Kasumi-1 (cell line): ENCODE results near the gene CACNA2D1.

Source experiments
- DNase-seq, 2 experiments: peaks; one replicate each; lab custom pipeline; 2025; lab: John Stamatoyannopoulos, UW

The CACNA2D1 gene

GRCh38 chr7:82106201-82106600, 337.4 kb downstream of the CACNA2D1 start:
- DNase-seq: no peak

- peak; percentile 18 to 29 for DNase-seq
These were observed 338.1 kb downstream of the CACNA2D1 start for GRCh38 chr7:82105463-82105862.

- no peak for DNase-seq
These were observed 345.2 kb downstream of the CACNA2D1 start for GRCh38 chr7:82098414-82098813.

- no peak for DNase-seq
These were observed 352.4 kb downstream of the CACNA2D1 start for GRCh38 chr7:82091126-82091684.

GRCh38 chr7:82087099-82087498, 356.5 kb downstream of the CACNA2D1 start:
- DNase-seq: no peak

DNA sequence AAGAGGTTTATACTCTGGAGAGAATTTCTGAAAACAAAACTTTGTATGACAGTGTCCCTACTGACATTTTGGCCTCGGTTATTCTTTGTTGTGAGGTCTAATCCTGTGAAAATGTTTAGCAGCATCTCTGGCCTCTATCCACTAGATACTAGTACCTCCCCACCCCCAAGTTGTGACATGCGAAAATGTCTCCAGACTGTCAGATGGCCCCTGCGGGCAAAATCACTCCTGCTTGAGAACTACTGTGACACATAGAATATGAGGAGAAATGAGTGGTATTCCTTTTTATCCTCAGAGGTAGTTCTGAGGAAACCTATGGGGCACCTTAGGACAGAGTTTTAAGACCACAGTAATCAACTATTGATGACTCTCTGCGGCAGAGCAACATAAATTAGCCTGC, 358.5 kb downstream of the CACNA2D1 start:
- DNase-seq: no peak

- no peak for DNase-seq
These were observed 361.8 kb downstream of the CACNA2D1 start for GRCh38 chr7:82081644-82082224.

DNA sequence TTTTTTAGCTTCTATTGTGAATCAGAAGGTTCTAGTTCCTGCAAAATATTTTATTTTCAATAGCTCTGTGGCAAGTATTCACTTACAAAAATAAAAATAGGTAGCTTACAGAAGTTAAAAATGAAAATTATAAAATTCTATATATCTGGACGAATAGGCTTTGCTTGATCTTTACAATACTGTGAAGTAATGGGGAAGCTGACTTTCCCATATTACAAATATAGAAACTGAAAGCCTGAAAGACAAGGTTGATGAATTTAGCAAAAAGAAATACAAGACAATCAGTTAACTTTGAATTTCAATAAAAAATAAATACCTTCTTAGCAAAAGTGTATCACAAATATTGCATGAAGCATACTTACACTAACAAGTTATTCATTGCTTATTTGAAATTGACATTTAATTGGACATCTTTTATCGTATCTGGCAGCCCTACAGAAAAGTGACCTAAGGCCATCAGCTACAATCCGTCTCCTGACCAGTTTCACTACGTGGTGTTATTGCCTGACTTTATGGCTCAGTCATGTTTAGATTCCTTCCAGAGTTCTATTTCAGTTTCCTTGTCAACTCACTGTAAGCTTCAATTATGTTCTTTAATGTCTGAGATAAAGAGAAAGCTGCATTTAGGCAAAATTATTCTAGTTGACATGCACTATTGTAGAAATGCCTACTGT, 363.2 kb downstream of the CACNA2D1 start:
- DNase-seq: no peak

- no peak for DNase-seq
These were observed 364.1 kb downstream of the CACNA2D1 start for GRCh38 chr7:82079527-82079926.

DNA sequence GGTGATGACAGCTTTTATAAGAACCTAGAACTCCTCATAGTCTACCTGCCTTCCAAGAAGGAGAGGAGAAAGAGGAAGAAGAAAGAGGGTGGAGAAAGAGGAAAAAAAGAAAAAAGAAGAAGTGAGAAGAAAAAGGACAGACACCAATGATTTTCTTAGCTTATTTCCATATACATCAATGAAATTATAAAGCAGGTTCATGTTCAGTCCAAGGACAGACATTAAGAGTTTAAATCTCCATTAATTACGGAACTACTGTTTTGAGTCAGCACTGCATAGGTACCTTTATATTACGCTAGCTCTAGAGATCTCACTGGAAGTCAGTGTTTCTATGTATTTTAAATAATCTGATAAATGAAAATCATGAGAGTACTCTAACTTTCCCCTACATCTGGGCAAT, 364.8 kb downstream of the CACNA2D1 start:
- DNase-seq: no peak

GRCh38 chr7:82071468-82071867, 372.1 kb downstream of the CACNA2D1 start:
- DNase-seq: no peak

GRCh38 chr7:82067628-82068264, 375.8 kb downstream of the CACNA2D1 start:
- no peak for DNase-seq

DNA sequence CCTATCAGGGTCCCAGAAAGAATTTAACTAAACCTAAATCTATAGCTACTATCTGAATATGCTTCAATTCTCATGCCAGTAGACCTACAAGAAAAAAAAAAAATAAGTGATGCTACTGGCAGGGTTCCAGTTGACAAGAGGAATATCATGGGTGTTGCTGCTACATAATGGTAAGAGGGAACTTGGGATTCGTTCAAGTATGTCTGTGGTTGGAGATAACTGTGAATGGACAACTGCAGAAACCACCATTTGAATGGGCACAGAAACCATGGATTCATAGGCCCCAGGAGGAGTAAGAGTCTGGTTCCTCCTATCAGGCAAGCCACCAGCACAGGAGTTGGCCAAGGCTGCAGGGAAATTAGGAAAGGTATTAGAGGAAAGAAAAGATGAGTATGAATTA, 386.1 kb downstream of the CACNA2D1 start:
- no peak for DNase-seq

- no peak for DNase-seq
These were observed 387.3 kb downstream of the CACNA2D1 start for GRCh38 chr7:82056282-82056681.

DNA sequence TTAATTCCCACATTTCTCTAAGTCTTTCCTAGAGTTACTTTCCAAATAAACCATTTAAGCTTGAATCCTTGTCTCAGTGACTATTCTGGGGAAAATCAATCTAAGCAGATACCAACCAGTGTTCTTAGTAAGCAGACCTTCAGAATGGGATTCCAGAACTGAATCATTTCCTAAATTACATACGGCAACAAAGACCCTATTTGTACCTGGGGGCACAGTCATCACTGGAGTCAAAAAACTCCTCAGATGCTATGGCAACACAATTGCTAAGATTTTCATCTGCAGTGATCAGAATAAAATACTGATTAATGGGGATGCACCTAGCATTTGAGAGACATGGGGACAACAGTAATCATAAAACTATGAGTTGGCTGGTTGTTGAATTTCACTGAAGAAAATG, 389.0 kb downstream of the CACNA2D1 start:
- DNase-seq: no peak

- no peak for DNase-seq
These were observed 390.0 kb downstream of the CACNA2D1 start for GRCh38 chr7:82053453-82054032.

- no peak for DNase-seq
These were observed 392.0 kb downstream of the CACNA2D1 start for GRCh38 chr7:82051601-82052000.

GRCh38 chr7:82050792-82051191, 392.8 kb downstream of the CACNA2D1 start:
- DNase-seq: no peak

GRCh38 chr7:82049891-82050533, 393.6 kb downstream of the CACNA2D1 start:
- no peak for DNase-seq

GRCh38 chr7:82049442-82049841, 394.1 kb downstream of the CACNA2D1 start:
- no peak for DNase-seq

DNA sequence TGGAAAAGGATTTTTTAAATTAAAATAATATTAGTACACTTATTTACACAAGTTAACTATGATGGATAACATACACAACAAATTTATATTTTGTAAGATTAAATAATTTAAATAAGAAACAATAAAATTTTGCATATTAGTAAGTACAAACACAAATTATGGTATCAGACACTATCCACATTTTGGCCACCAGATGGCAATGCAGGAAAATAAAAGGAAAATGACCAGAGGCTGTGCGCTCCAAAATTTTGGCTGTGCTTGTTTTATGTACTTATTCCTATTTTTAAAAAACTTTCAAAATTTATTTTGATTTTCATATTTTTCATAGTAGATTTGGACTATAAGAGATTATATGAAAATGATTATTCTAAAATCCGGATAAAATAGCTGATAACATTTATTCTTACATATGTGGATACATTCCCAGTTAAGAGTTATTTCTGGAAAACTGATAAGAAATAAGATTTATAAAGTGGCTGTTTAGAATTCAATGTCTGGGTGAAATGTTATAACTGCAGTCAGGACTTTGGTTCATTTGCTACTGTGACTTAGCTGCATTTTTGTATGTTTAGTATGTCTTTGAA, 399.0 kb downstream of the CACNA2D1 start:
- peak; percentile 48 to 79 for DNase-seq

DNA sequence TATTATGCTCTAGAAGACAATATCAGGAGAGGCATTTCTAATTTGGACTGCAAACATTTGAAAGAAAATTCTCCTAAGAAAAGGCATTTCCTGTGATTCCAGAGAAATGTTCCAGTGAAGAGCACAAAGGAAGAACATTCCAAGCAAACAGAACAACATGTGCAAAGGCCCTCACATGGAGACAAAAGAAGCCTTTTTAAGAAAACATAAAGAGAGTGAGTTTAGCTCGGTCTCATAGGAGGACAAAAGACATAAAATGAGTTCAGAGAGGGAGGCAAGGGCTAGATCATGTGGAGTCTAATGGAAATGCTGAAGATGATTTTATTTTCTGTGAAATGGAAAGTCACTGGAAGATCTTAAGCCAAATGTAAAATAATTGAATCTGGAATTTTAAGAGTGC, 404.0 kb downstream of the CACNA2D1 start:
- DNase-seq: no peak
